Measurements from ENCODE around the gene HRH1.

Gene HRH1

GRCh38 chr3:11198070-11198469 lies 43.8 kb downstream of the HRH1 start:
- Histone ChIP-seq H3K27me3 (ENCODE audit: low read length) (no peaks in the 10 kb centered on the region), H3K9ac (ENCODE audit: low read length) (no peak overlapping the region), H3K4me3 (ENCODE audit: insufficient read depth, low read length, poor library complexity, severe bottlenecking) (no peak overlapping the region), H3K9me3 (ENCODE audit: insufficient read depth, low read length) (no peaks in the 10 kb centered on the region), H2AFZ (ENCODE audit: low read depth, low read length, severe bottlenecking) (no peak overlapping the region), H3K36me3 (ENCODE audit: low read length) (no peaks in the 10 kb centered on the region), H3K9me2 (replicated peaks; ENCODE audit: insufficient read depth, low read length) (no peaks in the 10 kb centered on the region), H3F3A (ENCODE audit: insufficient read depth) (no peaks in the 10 kb centered on the region), H4K20me1 (ENCODE audit: low read depth, low read length) (no peaks in the 10 kb centered on the region), H3K79me2 (ENCODE audit: insufficient read depth, low read length) (no peaks in the 10 kb centered on the region), H3K4me2 (ENCODE audit: low read depth, low read length, poor library complexity, severe bottlenecking) (no peak overlapping the region), H3K27ac (ENCODE audit: low read depth, low read length) (no peak overlapping the region)
- TF ChIP-seq CTCF (IDR thresholded peaks at IDR 0.05; ENCODE audit: insufficient read depth, low read length, poor library complexity, severe bottlenecking) (no peak), EZH2phosphoT487 (conservative IDR thresholded peaks at IDR 0.05; ENCODE audit: low read length) (no peak)

GRCh38 chr3:11198495-11198894 lies 44.2 kb downstream of the HRH1 start:
- no peaks in the 10 kb centered on the region for H3K36me3 ChIP-seq (ENCODE audit: low read length)
- no peaks in the 10 kb centered on the region for H3K9me3 ChIP-seq (ENCODE audit: insufficient read depth, low read length)
- no peaks in the 10 kb centered on the region for H3K9me2 ChIP-seq (replicated peaks; ENCODE audit: insufficient read depth, low read length)
- H3K27ac ChIP-seq (ENCODE audit: low read depth, low read length): no peak overlapping the region
- no peaks in the 10 kb centered on the region for H3F3A ChIP-seq (ENCODE audit: insufficient read depth)
- no peak for TF ChIP-seq EZH2phosphoT487 (conservative IDR thresholded peaks at IDR 0.05; ENCODE audit: low read length)
- TF ChIP-seq CTCF (IDR thresholded peaks at IDR 0.05; ENCODE audit: insufficient read depth, low read length, poor library complexity, severe bottlenecking): no peak
- H3K4me2 ChIP-seq (ENCODE audit: low read depth, low read length, poor library complexity, severe bottlenecking): no peak overlapping the region
- no peaks in the 10 kb centered on the region for H3K79me2 ChIP-seq (ENCODE audit: insufficient read depth, low read length)
- no peaks in the 10 kb centered on the region for H3K27me3 ChIP-seq (ENCODE audit: low read length)
- no peak overlapping the region for H2AFZ ChIP-seq (ENCODE audit: low read depth, low read length, severe bottlenecking)
- no peak overlapping the region for H3K9ac ChIP-seq (ENCODE audit: low read length)
- no peak overlapping the region for H3K4me3 ChIP-seq (ENCODE audit: insufficient read depth, low read length, poor library complexity, severe bottlenecking)
- no peaks in the 10 kb centered on the region for H4K20me1 ChIP-seq (ENCODE audit: low read depth, low read length)

GRCh38 chr3:11199902-11200845 lies 45.9 kb downstream of the HRH1 start:
- Histone ChIP-seq H3K27me3 (ENCODE audit: low read length) (no peaks in the 10 kb centered on the region), H3F3A (ENCODE audit: insufficient read depth) (no peaks in the 10 kb centered on the region), H3K9ac (ENCODE audit: low read length) (no peak overlapping the region), H3K36me3 (ENCODE audit: low read length) (no peaks in the 10 kb centered on the region), H2AFZ (ENCODE audit: low read depth, low read length, severe bottlenecking) (no peak overlapping the region), H4K20me1 (ENCODE audit: low read depth, low read length) (no peaks in the 10 kb centered on the region), H3K79me2 (ENCODE audit: insufficient read depth, low read length) (no peaks in the 10 kb centered on the region), H3K4me2 (ENCODE audit: low read depth, low read length, poor library complexity, severe bottlenecking) (no peak overlapping the region), H3K4me3 (ENCODE audit: insufficient read depth, low read length, poor library complexity, severe bottlenecking) (no peak overlapping the region), H3K9me3 (ENCODE audit: insufficient read depth, low read length) (no peaks in the 10 kb centered on the region), H3K9me2 (replicated peaks; ENCODE audit: insufficient read depth, low read length) (no peaks in the 10 kb centered on the region), H3K27ac (ENCODE audit: low read depth, low read length) (no peak overlapping the region)
- TF ChIP-seq EZH2phosphoT487 (conservative IDR thresholded peaks at IDR 0.05; ENCODE audit: low read length): no peak
- TF ChIP-seq CTCF (IDR thresholded peaks at IDR 0.05; ENCODE audit: insufficient read depth, low read length, poor library complexity, severe bottlenecking): no peak
